Caki2 (cell line): Measurements from ENCODE around the gene THG1L. TPM values are rescaled to one million over a fixed set of nuclear protein-coding genes. Genes with fewer than 3 reads are reported as not detected.
"Not testable (repeated sequence)": the region's sequence is repeated elsewhere in the genome, so short reads cannot be mapped to it uniquely, and the experiment has no call there.

Experiments used
- DNase-seq: peaks from one replicate; pipeline ENCODE4 v3.0.0-alpha.2; 2015; ENCODE audit warnings: low read depth
- in situ Hi-C: cut with HindIII; loops from 2 replicates; pipeline ENCODE4 v1.10.0; 2016; ENCODE audit warnings: low sequenced_read_pairs, low pct_unique_long_range_greater_than_20kb, mixed read lengths
- total RNA-seq: library from RNA; depleted of rRNA; stranded (reverse); fragments of >200 nt; shearing (Covaris generic); gene quantifications from 2 replicates; pipeline ENCODE4 v1.2.3, GENCODE V29; 2014; ENCODE audit warnings: low replicate concordance

The THG1L gene
- total RNA-seq, 1 experiment from 2014 or later: 28.8 TPM

GRCh38 chr5:157719245-157719644 lies 12.0 kb upstream of the THG1L start:
- in situ Hi-C loops: no loop called here

GRCh38 chr5:157721159-157721558 lies 10.1 kb upstream of the THG1L start:
- no peak for DNase-seq
- in situ Hi-C loops: no loop called here

More at GRCh38 chr5:157719245-157719644, 12.0 kb upstream of the THG1L start:
- no peak for DNase-seq

GRCh38 chr5:157722895-157723294 lies 8.3 kb upstream of the THG1L start:
- in situ Hi-C loops, DNase-seq: not testable (repeated sequence)

- DNase-seq, in situ Hi-C loops: not testable (repeated sequence)
These were observed 4.6 kb upstream of the THG1L start for GRCh38 chr5:157726607-157727006.

GRCh38 chr5:157727858-157728257 lies 3.4 kb upstream of the THG1L start:
- in situ Hi-C loops, DNase-seq: not testable (repeated sequence)

GRCh38 chr5:157729858-157730257 lies 1.4 kb upstream of the THG1L start:
- in situ Hi-C loops: no loop called here
- no peak for DNase-seq

GRCh38 chr5:157730900-157731271 lies 334 bp upstream of the THG1L start:
- in situ Hi-C loops: no loop called here
- no peak for DNase-seq

GRCh38 chr5:157732130-157732514 lies 902 bp downstream of the THG1L start:
- in situ Hi-C loops: no loop called here
- DNase-seq: no peak

- in situ Hi-C loops: no loop called here
These were observed 1.5 kb downstream of the THG1L start for GRCh38 chr5:157732596-157733262.

GRCh38 chr5:157734436-157734835 lies 3.2 kb downstream of the THG1L start:
- no peak for DNase-seq
- in situ Hi-C loops: no loop called here

More at GRCh38 chr5:157732596-157733262, 1.5 kb downstream of the THG1L start:
- DNase-seq: no peak

- in situ Hi-C loops: no loop called here
- no peak for DNase-seq
These were observed 4.8 kb downstream of the THG1L start for GRCh38 chr5:157735991-157736390.

GRCh38 chr5:157739388-157740228 lies 8.4 kb downstream of the THG1L start:
- DNase-seq: no peak
- in situ Hi-C loops: no loop called here

GRCh38 chr5:157740229-157740610 lies 9.0 kb downstream of the THG1L start:
- no peak for DNase-seq
- in situ Hi-C loops: no loop called here

GRCh38 chr5:157741131-157741530 lies 9.9 kb downstream of the THG1L start:
- no peak for DNase-seq
- in situ Hi-C loops: no loop called here

GRCh38 chr5:157743163-157744050 lies 12.2 kb downstream of the THG1L start, which contains the start of gene LSM11:
Gene LSM11 (plus strand): TSS chr5:157743712. CDS start chr5:157743751, 39 bp downstream.
- DNase-seq: peak; percentile 91
- in situ Hi-C loops: no loop called here

- in situ Hi-C loops: no loop called here
- no peak for DNase-seq
These were observed 13.1 kb downstream of the THG1L start for GRCh38 chr5:157744051-157745011.

- no peak for DNase-seq
- in situ Hi-C loops: no loop called here
These were observed 13.8 kb downstream of the THG1L start for GRCh38 chr5:157745041-157745456.
